Left kidney (tissue), 2 donors: ENCODE results near the gene PTPN22. TPM values are rescaled to one million over a fixed set of nuclear protein-coding genes. Genes with fewer than 3 reads are reported as not detected.
"Not testable (repeated sequence)": the region's sequence is repeated elsewhere in the genome, so short reads cannot be mapped to it uniquely, and the experiment has no call there.

Source experiments
- DNase-seq: peaks from one replicate; pipeline ENCODE4 v3.0.0-alpha.2; 2013
- polyA plus RNA-seq: library from polyadenylated mRNA; unstranded; fragments of 120-200 nt; gene quantifications from one replicate; pipeline ENCODE4 v1.2.1, GENCODE V29; 2013; ENCODE audit not compliant: insufficient read length

PTPN22 gene
- polyA plus RNA-seq, 1 donor = 0.57 TPM

GRCh38 chr1:113852694-113853093 lies 18.8 kb downstream of the PTPN22 start:
- not testable (repeated sequence) for DNase-seq

- no peak for DNase-seq
Measured at GRCh38 chr1:113850127-113850796, 21.2 kb downstream of the PTPN22 start.

- no peak for DNase-seq
Measured at GRCh38 chr1:113849072-113849471, 22.4 kb downstream of the PTPN22 start.

- DNase-seq = no peak
Measured at GRCh38 chr1:113846391-113847035, 25.0 kb downstream of the PTPN22 start.

- no peak for DNase-seq
Measured at GRCh38 chr1:113836534-113836933, 35.0 kb downstream of the PTPN22 start.

- DNase-seq = peak; percentile 55
Measured at GRCh38 chr1:113835686-113836290, 35.7 kb downstream of the PTPN22 start.

- DNase-seq = no peak
Measured at GRCh38 chr1:113834716-113835115, 36.8 kb downstream of the PTPN22 start.

GRCh38 chr1:113830039-113830438 lies 41.5 kb downstream of the PTPN22 start:
- DNase-seq = no peak

GRCh38 chr1:113821916-113822315 lies 49.6 kb downstream of the PTPN22 start:
- DNase-seq = no peak

- DNase-seq = no peak
Measured at GRCh38 chr1:113818578-113818977, 52.9 kb downstream of the PTPN22 start.

GRCh38 chr1:113813218-113813617 lies 58.3 kb downstream of the PTPN22 start:
- no peak for DNase-seq

GRCh38 chr1:113812661-113813135 lies 58.8 kb downstream of the PTPN22 start:
- no peak for DNase-seq

GRCh38 chr1:113811888-113812660 lies 59.4 kb downstream of the PTPN22 start, which contains the start of gene RSBN1:
RSBN1 (minus strand) TSS chr1:113812476; CDS start chr1:113812412, 64 bp downstream.
- DNase-seq = peak; percentile 99

GRCh38 chr1:113811156-113811887 lies 60.2 kb downstream of the PTPN22 start:
- DNase-seq = peak; percentile 33

- DNase-seq = no peak
Measured at GRCh38 chr1:113809670-113810602, 61.6 kb downstream of the PTPN22 start.

GRCh38 chr1:113808450-113809195 lies 62.9 kb downstream of the PTPN22 start:
- DNase-seq = no peak

- DNase-seq = no peak
Measured at GRCh38 chr1:113805639-113806038, 65.9 kb downstream of the PTPN22 start.

GRCh38 chr1:113805256-113805531 lies 66.3 kb downstream of the PTPN22 start:
- no peak for DNase-seq

- DNase-seq = no peak
Measured at GRCh38 chr1:113804421-113805255, 66.9 kb downstream of the PTPN22 start.
